CD4-positive, alpha-beta T cell (primary cell): ENCODE data around the gene BTN2A1. TPM values are rescaled to one million over a fixed set of nuclear protein-coding genes. Genes with fewer than 3 reads are reported as not detected.
"Not testable (repeated sequence)": the region's sequence is repeated elsewhere in the genome, so short reads cannot be mapped to it uniquely, and the experiment has no call there.

ENCODE experiments used
- ATAC-seq: fragments of 200-7000 bp; cut with Tn5 transposase; one replicate; pipeline ENCODE4 v1.10.0; 2022; ENCODE audit warnings: mild to moderate bottlenecking; ENCODE audit not compliant: poor library complexity
- CTCF ChIA-PET: fragments of 350-600 bp; sonication (Branson Sonifier 250); formaldehyde crosslinking; loops from one replicate; lab custom pipeline; 2021; ENCODE audit warnings: antibody characterized with exemption, inconsistent platforms; lab: Charles Lee
- POLR2A ChIA-PET: fragments of 350-600 bp; sonication (Branson Sonifier 250); formaldehyde crosslinking; loops from one replicate; lab custom pipeline; 2021; ENCODE audit warnings: antibody characterized with exemption, inconsistent platforms; lab: Charles Lee
- DNase-seq, 14 experiments: peaks; one replicate each; pipeline ENCODE4 v3.0.0-alpha.2; 2013 to 2020; ENCODE audit warnings: mixed read lengths in 2 of 14
- H3K27ac ChIP-seq, 2 donors: one replicate each; pipeline versions ENCODE4 v1.5.1 to v1.7.0; 2013; ENCODE audit warnings: low read length in 2 of 2, low read depth in 1 of 2, mild to moderate bottlenecking in 1 of 2
- H3K27me3 ChIP-seq, 2 experiments: 1 replicate in 1 of 2; 2 replicates in 1 of 2; pipeline versions ENCODE4 v1.6.1 to v1.7.0; 2013; ENCODE audit warnings: low read length in 2 of 2, control low read depth in 1 of 2, mild to moderate bottlenecking in 1 of 2, moderate library complexity in 1 of 2; ENCODE audit not compliant: insufficient read depth in 2 of 2, control insufficient read depth in 1 of 2
- H3K36me3 ChIP-seq: one replicate; pipeline ENCODE4 v1.6.1; 2013; ENCODE audit warnings: low read length, control low read depth; ENCODE audit not compliant: insufficient read depth
- H3K4me1 ChIP-seq: one replicate; pipeline ENCODE4 v1.6.1; 2013; ENCODE audit warnings: low read length, control low read depth; ENCODE audit not compliant: insufficient read depth
- H3K4me3 ChIP-seq: one replicate; pipeline ENCODE4 v1.5.1; 2013; ENCODE audit warnings: mild to moderate bottlenecking, low read length, moderate library complexity
- H3K9me3 ChIP-seq, 2 experiments: 1 replicate in 1 of 2; 2 replicates in 1 of 2; pipeline versions ENCODE4 v1.6.1 to v1.7.0; 2013; ENCODE audit warnings: low read length in 2 of 2, mild to moderate bottlenecking in 2 of 2, control low read depth in 1 of 2, moderate library complexity in 1 of 2; ENCODE audit not compliant: control insufficient read depth in 1 of 2, insufficient read depth in 1 of 2
- H3K27ac Mint-ChIP-seq: one replicate; pipeline ENCODE4 v1.8.0; 2020; ENCODE audit warnings: mixed read lengths
- H3K27me3 Mint-ChIP-seq: one replicate; pipeline ENCODE4 v1.8.0; 2021; ENCODE audit warnings: mixed read lengths
- H3K36me3 Mint-ChIP-seq: one replicate; pipeline ENCODE4 v1.8.0; 2021; ENCODE audit warnings: low read depth, mixed read lengths
- H3K4me1 Mint-ChIP-seq: one replicate; pipeline ENCODE4 v1.8.0; 2021; ENCODE audit warnings: low read depth, mixed read lengths
- H3K4me3 Mint-ChIP-seq: one replicate; pipeline ENCODE4 v1.8.0; 2020; ENCODE audit warnings: mild to moderate bottlenecking, mixed read lengths
- H3K9me3 Mint-ChIP-seq: one replicate; pipeline ENCODE4 v1.8.0; 2020; ENCODE audit warnings: mixed read lengths
- intact Hi-C, 2 experiments: fragments of 100-400 bp; cut with DNase I in 1 of 2; cut with micrococcal nuclease in 1 of 2; formaldehyde crosslinking; loops; one replicate each; pipeline versions ENCODE4 v1.15.1 to v1.9.0; 2023 to 2025; cut with DNase I, micrococcal nuclease
- total RNA-seq, 174 experiments: library from RNA in 2 of 174; stranded (reverse) in 2 of 174; gene quantifications; one replicate each; pipeline ENCODE4 v1.2.3 and lab custom pipeline; 2021 to 2026
- TF ChIP-seq, protein P1 (sequence below): fragments of 200-600 bp; IDR thresholded peaks from one replicate; pipeline ENCODE4 v1.8.0; 2022; ENCODE audit warnings: antibody characterized with exemption, mild to moderate bottlenecking

BTN2A1 gene
- total RNA-seq, 2 experiments from 2014 or later: 16.2 to 17.5 TPM

DNA sequence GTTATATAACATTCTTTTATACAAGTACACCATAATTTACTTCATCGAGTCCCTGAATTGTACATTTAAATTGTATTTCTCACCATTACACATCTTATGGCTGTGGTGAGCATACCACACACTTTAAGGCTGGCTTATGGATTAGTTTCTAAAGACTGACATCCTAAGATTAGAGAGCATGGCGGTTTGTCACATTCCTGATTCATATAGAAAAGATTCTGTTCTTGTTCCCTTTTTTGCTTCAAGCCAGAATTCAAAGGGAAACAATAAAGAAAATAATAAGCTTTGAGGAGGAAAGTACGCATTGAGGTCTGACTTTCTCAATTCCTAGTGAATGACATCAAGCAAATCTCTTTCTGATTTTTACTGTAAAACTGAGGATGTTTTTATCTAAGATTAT, 44.9 kb downstream of the BTN2A1 start:
- no peak overlapping the region for H3K27ac Mint-ChIP-seq
- Histone ChIP-seq H3K9me3 (peaks cover 0 to 5% of the 10 kb centered on the region in 2 experiments), H3K4me1 (peaks cover 13% of the 10 kb centered on the region), H3K27ac (no peak overlapping the region), H3K36me3 (no peaks in the 10 kb centered on the region), H3K4me3 (no peak overlapping the region), H3K27me3 (peaks cover 5 to 25% of the 10 kb centered on the region in 2 experiments)
- ChIA-PET CTCF (no interaction called here), POLR2A (interaction anchor here (0.9 to 3.8 kb wide), 5 partner anchors 18 to 35 kb away, joined by 3 to 25 read pairs (median 6); partner anchors contain the start of gene HMGN4)
- peaks cover 16% of the 10 kb centered on the region for H3K4me1 Mint-ChIP-seq
- no peak overlapping the region for H3K4me3 Mint-ChIP-seq
- no peaks in the 10 kb centered on the region for H3K9me3 Mint-ChIP-seq
- DNase-seq (no peak), ATAC-seq (no peak)
- TF ChIP-seq, protein P1, sequence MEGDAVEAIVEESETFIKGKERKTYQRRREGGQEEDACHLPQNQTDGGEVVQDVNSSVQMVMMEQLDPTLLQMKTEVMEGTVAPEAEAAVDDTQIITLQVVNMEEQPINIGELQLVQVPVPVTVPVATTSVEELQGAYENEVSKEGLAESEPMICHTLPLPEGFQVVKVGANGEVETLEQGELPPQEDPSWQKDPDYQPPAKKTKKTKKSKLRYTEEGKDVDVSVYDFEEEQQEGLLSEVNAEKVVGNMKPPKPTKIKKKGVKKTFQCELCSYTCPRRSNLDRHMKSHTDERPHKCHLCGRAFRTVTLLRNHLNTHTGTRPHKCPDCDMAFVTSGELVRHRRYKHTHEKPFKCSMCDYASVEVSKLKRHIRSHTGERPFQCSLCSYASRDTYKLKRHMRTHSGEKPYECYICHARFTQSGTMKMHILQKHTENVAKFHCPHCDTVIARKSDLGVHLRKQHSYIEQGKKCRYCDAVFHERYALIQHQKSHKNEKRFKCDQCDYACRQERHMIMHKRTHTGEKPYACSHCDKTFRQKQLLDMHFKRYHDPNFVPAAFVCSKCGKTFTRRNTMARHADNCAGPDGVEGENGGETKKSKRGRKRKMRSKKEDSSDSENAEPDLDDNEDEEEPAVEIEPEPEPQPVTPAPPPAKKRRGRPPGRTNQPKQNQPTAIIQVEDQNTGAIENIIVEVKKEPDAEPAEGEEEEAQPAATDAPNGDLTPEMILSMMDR: no peak
- no peaks in the 10 kb centered on the region for H3K36me3 Mint-ChIP-seq
- H3K27me3 Mint-ChIP-seq: peaks cover 40% of the 10 kb centered on the region
- intact Hi-C loops: no loop called here

DNA sequence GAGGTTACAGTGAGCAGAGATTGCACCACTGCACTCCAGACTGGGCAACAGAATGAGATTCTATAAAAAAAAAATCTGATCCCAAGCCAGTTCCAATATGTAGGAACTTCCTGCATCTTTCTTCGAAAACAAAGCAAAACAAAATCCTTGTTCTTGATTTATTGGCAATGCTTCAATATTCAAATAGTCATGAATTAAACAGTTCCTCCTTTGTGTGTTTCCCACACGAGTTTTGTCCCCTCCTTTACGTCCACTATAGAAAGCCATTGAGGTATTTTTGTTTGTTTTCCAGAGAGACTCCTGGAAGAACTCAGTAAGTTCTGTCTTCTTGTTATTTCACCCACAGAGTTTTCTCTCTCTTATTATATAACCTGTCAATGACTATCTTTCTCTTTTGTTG, 49.9 kb downstream of the BTN2A1 start:
- Histone ChIP-seq H3K27ac (no peak overlapping the region), H3K36me3 (no peaks in the 10 kb centered on the region), H3K9me3 (no peaks in the 10 kb centered on the region), H3K4me1 (no peaks in the 10 kb centered on the region), H3K4me3 (no peak overlapping the region), H3K27me3 (peaks cover 0 to 16% of the 10 kb centered on the region in 2 experiments)
- TF ChIP-seq, protein P1: no peak
- Mint-ChIP-seq H3K27ac (no peak overlapping the region), H3K27me3 (peaks cover 22% of the 10 kb centered on the region), H3K9me3 (no peaks in the 10 kb centered on the region), H3K4me3 (no peak overlapping the region), H3K36me3 (no peaks in the 10 kb centered on the region), H3K4me1 (no peaks in the 10 kb centered on the region)
- intact Hi-C loops: no loop called here
- CTCF ChIA-PET: no interaction called here
- POLR2A ChIA-PET: no interaction called here
- DNase-seq: no peak
- no peak for ATAC-seq

DNA sequence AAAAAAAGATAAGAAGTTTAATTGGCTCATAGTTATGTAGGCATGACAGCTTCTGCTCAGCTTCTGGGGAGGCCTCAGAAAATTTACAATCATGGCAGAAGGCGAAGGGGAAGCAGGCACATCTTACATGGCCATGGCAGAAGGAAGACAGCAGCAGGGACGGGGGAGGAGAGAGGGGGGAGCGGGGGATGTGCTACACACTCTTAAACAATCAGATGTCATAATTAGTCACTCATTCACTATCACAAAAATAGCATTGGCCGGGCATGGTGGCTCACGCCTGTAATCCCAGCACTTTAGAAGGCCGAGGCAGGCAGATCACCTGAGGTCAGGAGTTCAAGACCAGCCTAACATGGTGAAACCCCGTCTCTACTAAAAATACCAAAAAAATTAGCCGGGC, 53.3 kb downstream of the BTN2A1 start:
- CTCF ChIA-PET: interaction anchor here (0.7 kb wide), 1 partner anchor 159 kb away, joined by 4 read pairs; no protein-coding TSS in a partner anchor

DNA sequence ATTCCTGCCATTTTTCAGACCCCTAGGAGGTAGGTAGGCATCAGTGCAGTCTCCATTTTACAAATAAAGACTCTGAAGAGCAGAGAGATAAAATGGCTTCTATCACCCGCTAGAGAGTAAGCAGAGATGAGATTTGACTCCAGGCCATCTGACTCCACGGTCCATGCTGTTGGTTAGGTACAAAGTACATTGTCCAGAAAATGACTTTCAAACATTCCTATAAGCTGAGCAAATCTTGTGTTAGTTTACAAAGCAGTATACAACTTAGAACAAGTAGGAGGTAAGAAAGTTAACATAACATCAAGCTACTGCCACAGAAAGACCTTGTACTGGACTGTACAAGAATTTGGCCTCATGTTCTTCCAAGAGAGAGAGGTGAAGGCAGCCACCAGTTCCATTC, 57.2 kb downstream of the BTN2A1 start:
- H3K27me3 Mint-ChIP-seq: no peaks in the 10 kb centered on the region
- Histone ChIP-seq H3K36me3 (no peaks in the 10 kb centered on the region), H3K4me1 (peaks cover under 1% of the 10 kb centered on the region), H3K27ac (no peak overlapping the region), H3K4me3 (no peak overlapping the region), H3K9me3 (no peaks in the 10 kb centered on the region), H3K27me3 (no peaks in the 10 kb centered on the region)
- ChIA-PET CTCF (interaction anchor here (0.5 kb wide), 1 partner anchor 29 kb away, joined by 4 read pairs; no protein-coding TSS in a partner anchor), POLR2A (no interaction called here)
- no peaks in the 10 kb centered on the region for H3K36me3 Mint-ChIP-seq
- H3K9me3 Mint-ChIP-seq: no peaks in the 10 kb centered on the region
- intact Hi-C loops: no loop called here
- ATAC-seq: no peak
- DNase-seq: no peak
- TF ChIP-seq, protein P1: no peak
- peaks cover 3% of the 10 kb centered on the region for H3K4me1 Mint-ChIP-seq
- no peak overlapping the region for H3K4me3 Mint-ChIP-seq
- no peak overlapping the region for H3K27ac Mint-ChIP-seq

More for the DNA sequence above, 53.3 kb downstream of the BTN2A1 start:
- H3K27ac Mint-ChIP-seq, H3K4me3 Mint-ChIP-seq, H3K9me3 ChIP-seq, POLR2A ChIA-PET, H3K27me3 ChIP-seq, H3K9me3 Mint-ChIP-seq, DNase-seq, H3K27me3 Mint-ChIP-seq, H3K4me3 ChIP-seq, H3K4me1 Mint-ChIP-seq, intact Hi-C loops, H3K36me3 ChIP-seq, H3K4me1 ChIP-seq, H3K36me3 Mint-ChIP-seq, ATAC-seq, H3K27ac ChIP-seq: not testable (repeated sequence)
